ENCODE results near the gene HID1.

HID1 gene

DNA sequence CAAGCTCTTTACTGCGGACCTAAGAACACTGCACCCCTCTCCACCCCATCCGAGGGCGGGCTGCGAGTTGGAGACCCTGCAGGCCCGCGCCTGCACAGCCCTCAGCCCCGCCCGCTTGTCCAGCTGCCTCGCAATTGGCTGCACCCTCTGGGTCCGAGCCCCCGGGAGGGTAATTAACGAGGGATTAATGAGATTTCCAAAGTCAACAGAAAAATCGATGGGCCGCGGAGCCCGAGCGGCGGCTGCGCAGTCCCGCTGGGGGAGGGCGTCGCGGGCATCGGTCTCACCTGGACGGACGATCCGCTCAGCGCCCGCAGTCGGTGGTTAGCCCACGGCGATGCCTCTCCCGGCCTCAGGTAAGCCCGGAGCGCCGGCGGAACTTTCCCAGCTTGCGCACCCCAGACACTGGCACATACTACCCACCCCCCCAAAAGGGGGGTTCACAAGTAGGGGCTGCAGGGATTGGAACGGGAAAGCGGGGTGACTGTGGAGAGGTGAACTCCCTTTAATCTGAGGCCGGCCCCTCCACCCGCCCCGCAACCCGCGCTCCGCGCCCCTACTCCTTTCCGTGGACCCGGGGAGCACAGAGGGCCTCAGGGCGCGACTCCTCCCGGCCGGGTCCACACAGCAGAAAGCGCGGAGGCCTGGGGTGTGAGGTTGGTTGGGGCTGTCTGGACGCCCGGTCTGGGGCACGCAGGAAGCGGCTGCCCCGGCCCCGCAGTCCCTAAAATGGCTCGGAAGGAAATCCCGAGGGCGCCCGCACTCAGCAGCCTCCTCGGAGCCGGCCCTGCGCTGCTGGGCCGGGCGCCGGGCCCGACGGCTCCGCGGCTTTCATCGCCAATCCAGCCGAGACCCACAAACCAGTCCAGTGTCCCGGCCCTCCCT is 36.7 kb downstream of the HID1 start, which contains the start of gene OTOP3:
OTOP3 (plus strand) TSS at position 314 of the 885 bp plus-strand sequence; CDS start at position 338, 24 bp downstream.
- no peak for DNase-seq (ENCODE audit: low read depth)
- H3K4me3 ChIP-seq (ENCODE audit: low read depth, low read length), result no peak within 1 kb of the TSS
- TF ChIP-seq, protein P1, sequence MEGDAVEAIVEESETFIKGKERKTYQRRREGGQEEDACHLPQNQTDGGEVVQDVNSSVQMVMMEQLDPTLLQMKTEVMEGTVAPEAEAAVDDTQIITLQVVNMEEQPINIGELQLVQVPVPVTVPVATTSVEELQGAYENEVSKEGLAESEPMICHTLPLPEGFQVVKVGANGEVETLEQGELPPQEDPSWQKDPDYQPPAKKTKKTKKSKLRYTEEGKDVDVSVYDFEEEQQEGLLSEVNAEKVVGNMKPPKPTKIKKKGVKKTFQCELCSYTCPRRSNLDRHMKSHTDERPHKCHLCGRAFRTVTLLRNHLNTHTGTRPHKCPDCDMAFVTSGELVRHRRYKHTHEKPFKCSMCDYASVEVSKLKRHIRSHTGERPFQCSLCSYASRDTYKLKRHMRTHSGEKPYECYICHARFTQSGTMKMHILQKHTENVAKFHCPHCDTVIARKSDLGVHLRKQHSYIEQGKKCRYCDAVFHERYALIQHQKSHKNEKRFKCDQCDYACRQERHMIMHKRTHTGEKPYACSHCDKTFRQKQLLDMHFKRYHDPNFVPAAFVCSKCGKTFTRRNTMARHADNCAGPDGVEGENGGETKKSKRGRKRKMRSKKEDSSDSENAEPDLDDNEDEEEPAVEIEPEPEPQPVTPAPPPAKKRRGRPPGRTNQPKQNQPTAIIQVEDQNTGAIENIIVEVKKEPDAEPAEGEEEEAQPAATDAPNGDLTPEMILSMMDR (IDR thresholded peaks at IDR 0.05; ENCODE audit: low read depth, low read length), result no peak
- no peak for TF ChIP-seq MYC (IDR thresholded peaks at IDR 0.05; ENCODE audit: low read depth, low read length)
- TF ChIP-seq, protein P2, sequence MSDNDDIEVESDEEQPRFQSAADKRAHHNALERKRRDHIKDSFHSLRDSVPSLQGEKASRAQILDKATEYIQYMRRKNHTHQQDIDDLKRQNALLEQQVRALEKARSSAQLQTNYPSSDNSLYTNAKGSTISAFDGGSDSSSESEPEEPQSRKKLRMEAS (IDR thresholded peaks at IDR 0.05; ENCODE audit: low read depth, low read length), result no peak
- no peak for TF ChIP-seq POLR2A (IDR thresholded peaks at IDR 0.05; ENCODE audit: extremely low read depth, insufficient read length)

- no peak overlapping the region for H3K4me3 ChIP-seq (ENCODE audit: low read depth, low read length)
- no peak for TF ChIP-seq MYC (IDR thresholded peaks at IDR 0.05; ENCODE audit: low read depth, low read length)
- no peak for TF ChIP-seq POLR2A (IDR thresholded peaks at IDR 0.05; ENCODE audit: extremely low read depth, insufficient read length)
- TF ChIP-seq, protein P1 (IDR thresholded peaks at IDR 0.05; ENCODE audit: low read depth, low read length), result no peak
- TF ChIP-seq, protein P2 (IDR thresholded peaks at IDR 0.05; ENCODE audit: low read depth, low read length), result no peak
- DNase-seq (ENCODE audit: low read depth), result no peak
Observed at GRCh38 chr17:74935048-74935447, 37.5 kb downstream of the HID1 start.

DNA sequence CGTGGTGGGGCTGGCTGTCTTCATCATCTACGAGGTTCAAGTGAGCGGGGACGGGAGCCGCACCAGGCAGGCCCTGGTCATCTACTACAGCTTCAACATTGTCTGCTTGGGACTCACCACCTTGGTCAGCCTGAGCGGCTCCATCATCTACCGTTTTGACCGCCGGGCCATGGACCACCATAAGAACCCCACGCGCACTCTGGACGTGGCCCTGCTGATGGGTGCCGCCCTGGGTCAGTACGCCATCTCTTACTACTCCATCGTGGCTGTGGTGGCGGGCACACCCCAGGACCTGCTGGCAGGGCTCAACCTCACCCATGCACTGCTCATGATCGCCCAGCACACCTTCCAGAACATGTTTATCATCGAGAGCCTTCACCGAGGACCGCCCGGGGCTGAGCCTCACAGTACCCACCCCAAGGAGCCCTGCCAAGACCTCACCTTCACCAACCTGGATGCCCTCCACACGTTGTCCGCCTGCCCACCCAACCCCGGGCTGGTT is 42.0 kb downstream of the HID1 start:
- TF ChIP-seq, protein P1 (IDR thresholded peaks at IDR 0.05; ENCODE audit: low read depth, low read length), result no peak
- TF ChIP-seq POLR2A (IDR thresholded peaks at IDR 0.05; ENCODE audit: extremely low read depth, insufficient read length), result no peak
- H3K4me3 ChIP-seq (ENCODE audit: low read depth, low read length), result no peak overlapping the region
- no peak for DNase-seq (ENCODE audit: low read depth)

DNA sequence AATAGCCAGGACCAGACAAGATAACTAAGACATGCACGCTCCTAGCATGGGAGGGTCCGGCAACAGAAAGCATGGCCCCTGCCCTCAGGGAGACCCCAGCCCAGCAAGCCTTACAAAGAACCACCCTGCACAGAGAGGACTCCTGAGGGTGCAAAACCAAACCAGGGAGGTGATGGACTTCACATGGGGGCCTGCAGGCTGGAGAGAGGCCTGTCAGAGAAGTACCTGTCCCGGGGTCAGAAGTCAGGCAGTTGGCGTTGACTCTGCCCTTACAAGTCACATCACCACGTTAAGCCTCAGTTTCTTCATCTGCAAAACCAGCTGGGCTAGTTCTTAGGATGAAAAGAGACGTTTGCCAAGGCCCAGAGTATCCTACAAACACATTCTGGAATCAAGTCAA is 43.8 kb downstream of the HID1 start:
- DNase-seq (ENCODE audit: low read depth), result no peak
- H3K4me3 ChIP-seq (ENCODE audit: low read depth, low read length), result no peak overlapping the region
- TF ChIP-seq POLR2A (IDR thresholded peaks at IDR 0.05; ENCODE audit: extremely low read depth, insufficient read length) (no peak), MYC (IDR thresholded peaks at IDR 0.05; ENCODE audit: low read depth, low read length) (no peak)
- TF ChIP-seq, protein P1 (IDR thresholded peaks at IDR 0.05; ENCODE audit: low read depth, low read length), result no peak
- TF ChIP-seq, protein P2 (IDR thresholded peaks at IDR 0.05; ENCODE audit: low read depth, low read length), result no peak

- DNase-seq (ENCODE audit: low read depth), result no peak
- no peak for TF ChIP-seq MYC (IDR thresholded peaks at IDR 0.05; ENCODE audit: low read depth, low read length)
- TF ChIP-seq POLR2A (IDR thresholded peaks at IDR 0.05; ENCODE audit: extremely low read depth, insufficient read length), result no peak
- TF ChIP-seq, protein P1 (IDR thresholded peaks at IDR 0.05; ENCODE audit: low read depth, low read length), result no peak
- TF ChIP-seq, protein P2 (IDR thresholded peaks at IDR 0.05; ENCODE audit: low read depth, low read length), result no peak
- no peak overlapping the region for H3K4me3 ChIP-seq (ENCODE audit: low read depth, low read length)
Observed at GRCh38 chr17:74925242-74925641, 47.3 kb downstream of the HID1 start.
